Measurements from ENCODE around the gene MPHOSPH6.

- TF ChIP-seq CTCF (IDR thresholded peaks at IDR 0.05) = no peak
- no peak for TF ChIP-seq POLR2AphosphoS5 (IDR thresholded peaks at IDR 0.05)
These were observed 7.5 kb upstream of the MPHOSPH6 start for GRCh38 chr16:82177555-82177954.

Data from stomach (tissue), 4 donors.